ENCODE results near the gene C7orf57.
"Not testable (repeated sequence)": the region's sequence is repeated elsewhere in the genome, so short reads cannot be mapped to it uniquely, and the experiment has no call there.

The C7orf57 gene

GRCh38 chr7:48035301-48035966 lies at the start of gene C7orf57:
TSS of gene C7orf57 (plus strand) at chr7:48035543. CDS start at chr7:48036309, 766 bp downstream.
- DNase-seq (ENCODE audit: low spot score), result peak; percentile 95

- DNase-seq (ENCODE audit: low spot score), result peak; percentile 60
Observed at GRCh38 chr7:47988496-47989386, 46.6 kb upstream of the C7orf57 start.

DNA sequence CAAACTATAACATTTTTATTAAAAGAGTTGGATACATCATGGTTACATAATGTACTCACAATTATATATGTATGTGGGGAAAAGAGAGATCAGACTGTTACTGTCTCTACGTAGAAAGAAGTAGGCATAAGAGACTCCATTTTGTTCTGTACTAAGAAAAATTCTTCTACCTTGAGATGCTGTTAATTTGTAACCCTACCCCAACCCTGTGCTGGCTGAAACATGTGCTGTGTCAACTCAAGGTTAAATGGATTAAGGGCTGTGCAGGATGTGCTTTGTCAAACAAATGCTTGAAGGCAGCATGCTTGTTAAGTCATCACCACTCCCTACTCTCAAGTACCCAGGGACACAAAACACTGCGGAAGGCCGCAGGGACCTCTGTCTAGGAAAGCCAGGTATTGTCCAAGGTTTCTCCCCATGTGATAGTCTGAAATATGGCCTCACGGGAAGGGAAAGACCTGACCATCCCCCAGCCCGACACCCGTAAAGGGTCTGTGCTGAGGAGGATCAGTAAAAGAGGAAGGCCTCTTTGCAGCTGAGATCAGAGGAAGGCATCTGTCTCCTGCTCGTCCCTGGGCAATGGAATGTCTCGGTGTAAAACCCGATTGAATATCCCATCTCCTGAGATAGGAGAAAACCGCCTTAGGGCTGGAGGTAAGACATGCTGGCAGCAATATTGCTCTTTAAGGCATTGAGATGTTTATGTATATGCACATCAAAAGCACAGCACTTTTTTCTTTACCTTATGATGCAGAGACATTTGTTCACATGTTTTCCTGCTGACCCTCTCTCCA lies 45.5 kb upstream of the C7orf57 start:
- DNase-seq (ENCODE audit: low spot score), result not testable (repeated sequence)

GRCh38 chr7:47990592-47990991 lies 44.8 kb upstream of the C7orf57 start:
- DNase-seq (ENCODE audit: low spot score), result no peak

DNA sequence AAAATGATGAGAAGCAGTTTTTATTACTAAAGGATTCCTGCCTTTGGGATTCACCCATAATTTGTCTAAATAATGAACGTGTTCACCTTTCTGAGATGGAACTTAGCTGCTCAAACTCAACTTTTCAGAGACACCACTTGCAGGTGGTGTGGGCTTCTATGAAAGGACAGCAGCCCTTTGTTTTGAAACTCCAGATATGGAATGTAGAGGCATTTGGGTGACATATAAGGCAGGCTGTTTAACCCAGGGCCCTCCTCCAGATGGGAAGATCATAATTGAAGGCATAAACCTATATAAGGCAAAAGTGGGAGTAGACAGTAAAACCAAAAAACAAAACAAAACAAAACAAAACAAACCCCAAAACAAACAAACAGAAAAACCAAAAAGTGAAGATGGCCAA lies 44.1 kb upstream of the C7orf57 start:
- peak; percentile 61 for DNase-seq (ENCODE audit: low spot score)

DNA sequence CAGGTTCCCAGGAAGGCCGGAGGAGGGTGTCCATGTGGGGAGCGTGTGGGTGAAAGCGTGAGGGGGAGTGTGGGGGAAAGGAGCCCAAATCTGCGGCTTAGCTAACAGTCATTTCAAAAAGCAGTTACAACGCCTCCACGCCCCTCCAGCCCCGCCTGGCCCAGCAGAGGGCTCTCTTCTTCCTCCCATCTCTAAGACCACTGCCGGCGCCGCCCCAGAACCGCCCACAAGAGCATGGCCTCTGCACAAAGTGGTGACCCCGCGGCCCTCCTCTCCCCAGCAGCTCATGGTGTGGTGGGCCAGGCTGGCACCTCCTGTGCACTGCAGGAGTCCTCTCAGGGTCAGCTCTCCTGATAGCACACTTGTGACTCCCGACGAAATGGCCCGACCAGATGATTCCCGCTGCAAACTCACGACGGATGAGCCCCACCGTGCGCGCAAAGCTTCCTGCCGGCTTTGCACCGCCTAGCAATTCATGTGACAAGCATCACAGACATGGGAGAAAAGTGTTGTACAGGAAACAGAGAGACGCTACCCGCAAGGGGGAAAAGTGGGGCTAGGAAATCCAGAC lies 43.5 kb upstream of the C7orf57 start:
- DNase-seq (ENCODE audit: low spot score), result peak; percentile 87

- DNase-seq (ENCODE audit: low spot score), result no peak
Observed at GRCh38 chr7:47992446-47992845, 42.9 kb upstream of the C7orf57 start.

DNA sequence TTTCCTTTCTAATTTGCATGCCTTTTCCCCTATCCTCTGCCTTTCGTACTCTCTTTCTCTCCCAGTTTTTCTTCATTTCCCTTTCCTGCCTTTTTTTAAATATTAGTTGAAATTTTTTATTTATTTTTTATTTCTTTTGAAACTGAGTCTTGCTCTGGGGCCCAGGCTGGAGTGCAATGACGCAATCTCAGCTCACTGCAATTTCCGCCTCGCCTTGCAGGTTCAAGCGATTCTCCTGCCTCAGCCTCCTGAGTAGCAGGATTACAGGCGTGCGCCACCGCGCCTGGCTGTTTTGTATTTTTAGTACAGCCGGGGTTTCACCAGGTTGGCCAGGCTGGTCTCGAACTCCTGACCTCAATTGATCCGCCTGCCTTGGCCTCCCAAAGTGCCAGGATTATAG lies 35.9 kb upstream of the C7orf57 start:
- DNase-seq (ENCODE audit: low spot score), result no peak

DNA sequence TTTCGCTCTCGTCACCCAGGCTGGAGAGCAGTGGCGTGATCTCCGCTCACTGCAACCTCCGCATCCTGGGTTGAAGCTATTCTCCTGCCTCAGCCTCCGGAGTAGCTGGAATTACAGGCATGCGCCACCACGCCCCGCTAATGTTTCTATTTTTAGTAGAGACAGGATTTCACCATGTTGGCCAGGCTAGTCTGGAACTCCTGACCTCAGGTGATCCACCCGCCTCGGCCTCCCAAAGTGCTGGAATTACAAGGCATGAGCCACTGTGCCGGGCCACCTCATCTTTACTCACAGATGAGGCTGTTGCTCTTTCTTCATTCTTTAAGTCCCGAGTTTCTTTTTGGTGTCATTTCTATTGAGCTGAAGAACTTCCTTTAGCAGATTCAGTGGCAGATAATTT lies 35.2 kb upstream of the C7orf57 start:
- not testable (repeated sequence) for DNase-seq (ENCODE audit: low spot score)

DNA sequence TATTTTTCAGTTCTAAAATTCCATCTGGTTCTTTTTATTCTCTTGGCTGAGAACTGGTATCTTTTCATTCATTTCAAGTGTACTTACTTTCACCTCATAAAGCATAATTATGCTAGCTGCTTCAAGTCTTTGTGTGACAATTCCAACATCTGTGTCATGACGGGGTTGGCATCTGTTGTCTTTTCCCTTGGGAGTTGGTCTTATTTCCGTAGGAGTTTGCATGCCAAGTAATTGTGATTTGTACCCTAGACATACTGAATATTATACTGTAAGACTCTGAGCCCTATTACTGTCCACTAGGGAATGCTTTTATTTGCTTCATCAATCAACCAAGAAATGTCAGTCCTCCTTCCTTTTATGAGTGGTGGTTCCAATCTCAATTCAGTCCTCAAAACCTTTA lies 31.3 kb upstream of the C7orf57 start:
- no peak for DNase-seq (ENCODE audit: low spot score)

DNA sequence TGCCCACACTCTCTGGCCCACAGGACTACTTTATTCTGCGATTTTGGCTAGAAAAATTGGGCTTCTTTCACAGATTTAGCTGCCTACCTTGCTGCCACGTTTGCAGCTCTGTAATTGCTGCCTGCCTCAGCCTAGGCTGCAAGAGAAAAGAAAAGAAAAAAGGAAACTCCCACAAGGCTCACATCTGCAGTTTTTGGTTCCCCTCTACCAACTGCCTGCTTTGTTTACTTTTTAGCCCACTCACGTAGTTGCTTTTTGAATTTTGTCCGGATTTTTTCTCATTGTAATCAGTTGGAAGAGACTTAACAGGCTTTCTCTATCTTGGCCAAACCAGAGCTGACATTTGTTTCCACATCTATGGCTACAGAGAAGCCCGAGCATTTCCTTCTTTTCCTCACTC lies 30.7 kb upstream of the C7orf57 start:
- DNase-seq (ENCODE audit: low spot score), result no peak

GRCh38 chr7:48006866-48007265 lies 28.5 kb upstream of the C7orf57 start:
- DNase-seq (ENCODE audit: low spot score), result no peak

GRCh38 chr7:48009257-48009656 lies 26.1 kb upstream of the C7orf57 start:
- no peak for DNase-seq (ENCODE audit: low spot score)

GRCh38 chr7:48009954-48010353 lies 25.4 kb upstream of the C7orf57 start:
- no peak for DNase-seq (ENCODE audit: low spot score)

- no peak for DNase-seq (ENCODE audit: low spot score)
Observed at GRCh38 chr7:48011323-48011722, 24.0 kb upstream of the C7orf57 start.

GRCh38 chr7:48011951-48012350 lies 23.4 kb upstream of the C7orf57 start:
- DNase-seq (ENCODE audit: low spot score), result no peak

DNA sequence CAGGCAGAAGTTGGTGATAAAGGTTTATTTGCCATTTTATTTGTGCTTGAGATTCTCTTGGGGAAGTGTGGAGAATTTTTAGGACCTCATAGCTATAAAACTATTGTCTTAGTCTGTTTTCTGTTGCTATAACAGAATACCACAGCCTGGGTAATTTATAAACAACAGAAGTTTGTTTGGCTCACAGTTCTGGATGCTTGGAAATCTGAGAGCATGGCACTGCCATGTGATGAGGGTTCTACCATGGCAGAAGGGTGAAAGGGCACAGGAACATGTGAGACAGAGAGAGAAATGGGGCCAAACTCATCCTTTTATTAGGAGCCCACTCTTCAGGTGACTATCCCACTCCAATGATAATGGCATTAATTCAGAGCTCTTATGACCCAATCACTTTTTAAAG lies 18.7 kb upstream of the C7orf57 start:
- no peak for DNase-seq (ENCODE audit: low spot score)

- DNase-seq (ENCODE audit: low spot score), result no peak
Observed at GRCh38 chr7:48017674-48018073, 17.7 kb upstream of the C7orf57 start.

DNA sequence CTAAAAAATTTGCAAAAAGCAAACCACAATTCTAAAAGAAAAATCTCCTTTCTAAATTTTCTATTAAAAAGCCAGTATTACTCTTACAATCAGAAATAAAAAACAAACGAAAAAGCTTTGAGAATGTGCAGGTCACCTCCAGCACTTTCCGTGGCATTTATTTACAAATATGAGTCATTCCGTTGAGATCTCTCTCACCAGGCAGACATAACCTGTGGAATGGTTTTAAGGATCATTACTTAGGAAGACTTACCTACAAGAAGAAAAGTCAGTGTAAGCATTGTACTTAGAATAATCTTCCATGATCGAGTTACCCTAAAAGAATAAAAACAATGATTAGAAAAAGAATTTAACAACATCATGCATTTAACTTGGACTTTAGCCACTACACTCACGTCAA lies 9.7 kb upstream of the C7orf57 start:
- no peak for DNase-seq (ENCODE audit: low spot score)

DNA sequence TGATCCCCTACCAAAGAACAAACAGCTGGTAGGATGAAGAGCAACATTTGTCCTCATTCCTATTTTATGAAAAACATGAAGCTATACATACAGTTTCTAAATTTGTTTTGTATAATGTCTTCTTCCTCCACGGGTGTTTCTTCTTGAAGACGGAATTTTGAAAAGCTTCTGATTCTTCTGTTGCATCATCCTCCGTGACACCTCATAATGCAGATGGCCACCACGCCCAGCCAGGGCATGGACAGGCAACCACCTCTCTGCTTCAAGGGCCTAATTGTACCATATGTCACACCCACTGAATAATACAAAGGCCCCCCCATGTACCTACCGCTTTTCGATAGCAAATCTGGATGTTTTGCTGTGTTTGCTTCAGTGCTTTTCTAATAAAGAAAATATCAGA lies 6.4 kb upstream of the C7orf57 start, which contains the start of gene SUN3:
Gene SUN3, minus strand, starts transcription at position 170 of the 400 bp plus-strand sequence. Its CDS starts 169 bp downstream, at position 1.
- no peak for DNase-seq (ENCODE audit: low spot score)

- no peak for DNase-seq (ENCODE audit: low spot score)
Observed at GRCh38 chr7:48031111-48031510, 4.2 kb upstream of the C7orf57 start.

DNA sequence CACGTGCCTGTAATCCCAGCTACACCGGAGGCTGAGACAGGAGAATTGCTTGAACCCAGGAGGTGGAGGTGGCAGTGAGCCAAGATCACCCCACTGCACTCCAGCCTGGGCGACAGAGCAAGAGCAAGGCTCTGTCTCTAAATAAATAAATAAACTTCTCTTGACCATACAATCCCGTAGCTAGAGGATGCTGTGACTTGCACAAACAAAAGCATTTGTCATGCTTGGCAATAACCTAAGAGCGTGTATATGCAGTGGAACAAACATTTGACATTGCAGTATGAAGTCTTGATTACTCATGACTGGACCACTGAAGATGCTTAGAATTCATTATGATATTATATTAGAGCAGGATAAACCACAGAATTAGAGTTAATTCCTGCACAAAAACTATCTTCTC lies 1.4 kb upstream of the C7orf57 start:
- no peak for DNase-seq (ENCODE audit: low spot score)

All from COLO829 (cell line).